GM18520 (cell line): Measurements from ENCODE around the gene RBM34.
"Not testable (repeated sequence)": the region's sequence is repeated elsewhere in the genome, so short reads cannot be mapped to it uniquely, and the experiment has no call there.

Source experiments
- ATAC-seq: cut with Tn5 transposase; IDR thresholded peaks from one replicate; pipeline ENCODE4 v1.9.1; 2021; ENCODE audit not compliant: unreplicated experiment

RBM34 gene

DNA sequence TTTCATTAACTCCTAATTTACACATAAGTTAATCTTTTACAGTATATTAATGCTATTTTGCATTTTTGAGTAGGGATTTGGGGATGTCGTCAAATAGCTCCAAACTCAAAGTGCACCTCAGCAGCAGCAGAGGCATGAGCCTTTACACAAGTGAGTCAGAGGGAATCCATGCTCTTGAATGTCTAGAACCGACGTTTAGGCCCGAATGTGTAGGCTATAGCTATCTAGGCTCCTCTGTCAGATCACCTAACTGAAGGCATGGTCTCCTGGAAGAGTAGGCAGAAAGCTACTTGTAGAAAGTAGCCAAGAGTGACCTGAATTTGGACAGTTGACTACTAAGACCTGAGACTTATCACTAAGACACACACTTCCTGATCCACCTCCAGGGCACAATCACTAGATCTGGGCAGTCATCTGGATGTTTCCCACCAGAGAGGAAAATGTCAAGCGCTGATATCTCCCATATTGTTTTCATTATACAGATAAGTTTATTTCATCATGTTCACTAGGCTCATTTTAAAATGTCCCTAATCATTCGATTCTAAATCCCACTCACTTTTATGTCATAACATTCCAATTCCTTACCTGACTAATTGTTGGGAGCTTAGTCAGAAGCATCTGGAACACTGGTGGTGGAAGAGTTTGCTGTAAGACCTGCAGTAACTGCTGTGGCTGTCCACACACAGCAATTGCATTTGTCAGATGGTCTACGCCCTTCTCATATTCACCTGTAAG is 47.7 kb downstream of the RBM34 start:
- ATAC-seq, result no peak

DNA sequence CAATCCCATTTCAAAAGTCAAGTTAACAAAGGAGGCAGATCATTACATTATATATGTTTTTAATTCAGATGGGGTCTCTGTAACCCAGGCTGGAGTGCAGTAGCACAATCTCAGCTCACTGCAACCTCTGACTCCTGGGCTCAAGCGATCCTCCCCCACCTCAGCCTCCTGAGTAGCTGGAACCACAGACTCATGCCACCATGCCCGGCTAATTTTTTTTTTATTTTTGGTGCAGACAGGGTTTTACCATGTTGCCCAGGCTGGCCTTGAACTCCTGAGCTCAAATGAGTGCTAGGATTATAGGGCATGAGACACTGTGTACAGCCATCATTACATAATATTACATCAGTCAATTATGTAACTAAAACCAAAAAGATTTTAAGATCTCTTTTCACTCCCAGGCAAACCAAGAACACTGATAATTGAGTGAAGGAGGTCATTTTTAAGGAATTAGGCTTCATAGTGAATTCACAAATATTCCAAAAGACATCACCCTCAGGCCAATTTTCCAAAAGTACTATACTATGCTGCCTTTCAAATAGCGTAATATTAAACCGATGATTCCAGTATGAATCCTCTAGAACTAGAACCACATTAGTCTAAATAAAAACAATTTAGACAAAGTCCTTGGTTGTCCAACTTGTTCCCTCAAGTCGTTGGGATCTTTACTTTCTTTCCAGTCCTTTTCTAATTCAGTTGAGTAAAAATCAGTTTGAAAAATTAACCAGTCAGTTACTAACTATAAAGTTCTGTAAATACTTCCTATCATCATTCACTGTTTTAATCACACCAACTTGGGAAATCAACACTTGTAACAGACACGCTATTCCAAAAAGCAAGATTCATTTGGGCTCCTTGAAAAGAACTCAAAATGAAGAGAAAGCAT is 48.5 kb downstream of the RBM34 start:
- ATAC-seq, result no peak

DNA sequence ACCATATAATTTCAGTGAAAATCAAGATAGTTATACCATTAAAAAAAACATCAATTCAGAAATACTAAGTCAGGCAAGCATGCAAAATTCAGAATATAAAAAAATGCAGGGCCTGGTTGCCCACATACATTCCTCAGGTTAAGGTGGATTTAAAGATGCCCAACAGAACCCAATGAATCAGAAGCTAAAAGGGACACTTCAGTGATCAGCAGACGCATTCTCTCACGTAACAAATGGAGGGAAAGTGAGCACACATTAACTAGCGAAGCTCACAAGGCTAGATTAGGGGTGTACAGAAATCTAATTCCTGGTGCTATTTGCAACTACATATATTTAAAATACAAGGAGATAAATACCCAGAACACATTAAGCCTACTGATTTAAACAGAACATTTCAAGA is 49.9 kb downstream of the RBM34 start:
- ATAC-seq, result no peak

DNA sequence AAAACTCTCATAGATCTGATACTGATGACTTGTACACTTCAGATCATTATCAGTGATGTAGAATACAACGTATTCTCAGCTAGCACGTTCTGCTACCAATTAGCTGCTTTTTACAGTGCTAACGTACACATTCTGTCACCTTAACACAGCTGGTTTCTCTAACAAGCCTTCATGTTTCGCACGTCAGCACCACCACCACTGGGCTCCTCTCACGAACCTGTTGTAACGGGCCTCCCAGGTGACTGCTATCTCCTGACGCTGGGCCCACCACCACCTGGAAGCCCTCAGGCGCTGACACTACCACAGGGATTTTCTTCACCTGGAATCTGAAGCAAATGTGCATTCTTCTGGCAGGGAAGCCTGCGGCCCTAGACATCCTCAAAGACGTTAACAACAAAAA is 52.2 kb downstream of the RBM34 start:
- ATAC-seq, result no peak

GRCh38 chr1:235108185-235108593 is 52.9 kb downstream of the RBM34 start:
- no peak for ATAC-seq

- ATAC-seq, result no peak
These were observed 53.5 kb downstream of the RBM34 start for GRCh38 chr1:235107368-235108184.

GRCh38 chr1:235106457-235106856 is 54.6 kb downstream of the RBM34 start:
- no peak for ATAC-seq

DNA sequence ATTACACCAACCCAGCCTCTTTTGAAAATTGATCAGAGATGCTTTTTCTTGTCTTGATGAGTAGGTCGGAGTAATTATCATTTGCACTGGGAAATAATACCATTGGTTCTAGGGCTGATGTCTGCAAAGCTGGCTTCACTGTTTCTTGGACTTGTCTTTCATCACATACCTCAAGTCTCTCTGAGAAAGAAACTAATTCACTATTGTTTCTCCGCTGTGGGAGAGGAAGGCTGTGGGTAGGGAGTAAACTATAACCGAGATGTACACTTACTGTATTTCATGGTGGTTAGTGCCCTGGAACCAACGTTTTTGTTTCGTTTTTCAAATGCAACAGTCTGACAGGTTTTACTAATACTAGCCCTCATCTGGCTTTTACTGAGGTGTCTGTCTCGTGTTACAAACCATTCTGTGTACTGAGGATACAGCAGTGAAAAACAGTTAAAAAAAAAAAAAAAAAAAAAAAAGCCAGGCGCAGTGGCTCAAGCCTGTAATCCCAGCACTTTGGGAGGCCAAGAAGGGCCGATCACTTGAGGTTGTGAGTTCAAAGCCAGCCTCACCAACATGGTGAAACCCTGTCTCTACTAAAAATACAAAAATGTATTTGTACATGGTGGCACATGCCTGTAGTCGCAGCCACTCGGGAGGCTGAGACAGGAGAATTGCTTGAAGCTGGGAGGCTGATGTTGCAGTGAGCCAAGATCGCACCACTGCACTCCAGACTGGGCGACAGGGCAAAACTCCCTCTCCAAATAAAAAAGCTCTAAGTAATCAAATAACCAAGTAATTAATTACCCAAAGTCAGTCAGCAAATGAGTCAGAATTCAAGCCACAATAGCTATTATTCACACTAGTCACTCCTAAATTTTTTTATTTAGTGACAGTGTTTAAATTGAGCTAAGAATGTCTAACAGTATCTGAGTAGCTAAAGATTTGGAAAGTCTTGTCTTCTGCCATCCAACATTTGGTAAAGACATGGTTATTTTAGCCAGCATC is 55.7 kb downstream of the RBM34 start:
- peak; percentile 69 for ATAC-seq

DNA sequence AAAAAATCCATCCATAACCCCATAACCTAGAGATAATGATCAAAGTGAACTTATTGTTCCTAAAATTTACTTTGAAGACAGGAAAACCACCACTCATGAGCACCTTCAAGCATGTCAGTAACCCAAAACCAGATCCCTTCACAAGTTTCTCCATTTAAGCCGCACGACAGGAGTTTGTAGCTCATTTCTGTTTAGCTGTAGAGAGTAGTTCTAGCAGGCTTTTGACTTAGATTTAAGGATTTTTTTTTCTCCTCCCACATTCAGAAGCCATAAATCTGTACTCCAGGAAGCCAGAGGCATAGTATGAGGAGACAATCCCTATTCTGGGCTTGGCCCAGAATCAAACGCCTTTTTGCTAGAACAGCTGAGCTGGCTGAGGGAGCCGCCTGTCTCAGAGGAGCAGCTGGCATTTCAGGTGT is 58.0 kb downstream of the RBM34 start:
- no peak for ATAC-seq

DNA sequence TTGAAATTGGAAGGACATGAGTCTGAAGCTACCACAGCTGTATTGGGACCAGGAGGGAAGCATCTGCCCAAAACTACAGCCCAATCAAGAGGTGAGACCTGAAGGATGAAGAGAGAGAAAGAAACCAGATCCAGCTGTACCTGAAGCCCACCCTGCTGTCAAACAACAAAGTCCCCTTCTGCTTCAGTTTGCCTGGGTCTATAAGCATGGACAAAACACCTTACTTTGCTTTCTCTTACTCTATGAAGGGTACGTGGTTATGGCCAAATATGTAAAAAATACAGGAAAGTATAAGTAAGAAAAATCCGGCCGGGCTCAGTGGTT is 58.8 kb downstream of the RBM34 start:
- no peak for ATAC-seq

DNA sequence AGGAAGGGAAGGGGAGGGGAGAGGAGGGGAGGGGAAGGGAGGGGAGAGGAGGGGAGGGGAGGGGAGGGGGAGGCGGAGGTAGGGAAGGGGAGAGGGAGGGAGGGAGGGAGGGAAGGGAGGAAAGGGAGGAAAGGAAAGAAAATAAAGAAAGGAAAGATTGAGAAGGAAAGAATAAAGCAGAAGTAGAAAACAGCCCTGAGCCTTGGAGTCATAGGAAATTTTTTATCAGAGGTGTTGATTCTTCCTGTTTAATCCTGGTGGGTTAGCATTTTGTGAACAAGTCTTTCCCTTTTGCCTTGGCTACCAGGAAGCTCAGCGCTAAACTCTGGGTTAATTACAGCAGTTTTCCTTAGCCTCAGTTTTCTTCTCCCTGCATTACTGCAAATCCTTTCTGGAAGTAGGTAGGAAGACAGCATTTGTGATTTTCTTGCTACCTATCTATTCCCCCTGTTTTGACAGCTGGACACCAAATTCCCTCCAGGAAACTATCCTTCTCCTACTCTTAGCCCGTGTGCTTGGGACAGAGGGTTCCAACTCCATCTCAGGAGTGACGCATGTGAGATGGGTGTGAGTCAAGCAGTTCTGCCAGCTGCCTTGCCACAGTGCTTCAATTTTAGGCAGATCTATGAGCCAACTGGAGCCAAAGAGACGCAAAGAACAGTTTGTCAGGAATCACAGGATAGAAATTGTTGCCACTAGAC is 59.3 kb downstream of the RBM34 start:
- no peak for ATAC-seq

- no peak for ATAC-seq
These were observed 60.8 kb downstream of the RBM34 start for GRCh38 chr1:235100194-235100772.

DNA sequence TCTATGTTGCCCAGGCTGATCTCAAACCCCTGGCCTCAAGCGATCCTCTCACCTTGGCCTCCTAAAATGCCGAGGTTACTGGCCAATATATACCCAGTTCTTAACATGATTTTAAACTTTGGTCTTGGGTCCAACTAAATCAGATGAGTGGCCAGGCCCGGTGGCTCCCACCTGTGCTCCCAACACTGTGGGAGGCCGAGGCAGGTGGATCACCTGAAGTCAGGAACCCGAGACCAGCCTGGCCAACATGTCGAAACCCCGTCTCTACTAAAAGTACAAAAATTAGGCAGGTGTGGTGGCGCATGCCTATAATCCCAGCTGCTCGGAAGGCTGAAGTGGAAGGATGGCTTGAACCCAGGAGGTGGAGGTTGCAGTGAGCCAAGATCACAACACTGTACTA is 62.1 kb downstream of the RBM34 start:
- ATAC-seq, result no peak

DNA sequence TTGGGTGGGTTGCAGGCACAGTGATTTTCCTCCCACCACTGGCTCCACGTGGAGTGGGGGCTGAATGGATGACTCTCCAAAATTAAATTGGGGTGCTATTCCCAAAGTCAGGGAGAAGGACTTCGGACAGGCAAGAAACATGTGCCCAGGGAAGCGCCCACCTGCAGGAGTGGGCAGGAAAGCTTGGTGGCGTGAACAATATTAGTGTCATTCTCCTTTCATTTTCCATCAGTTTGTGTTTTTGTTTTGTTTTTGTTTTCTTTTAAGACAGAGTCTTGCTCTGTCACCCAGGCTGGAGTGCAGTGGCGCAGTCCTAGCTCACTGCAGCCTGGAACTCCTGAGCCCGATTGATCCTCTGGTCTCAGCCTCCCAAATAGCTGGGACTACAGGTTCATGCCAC is 62.5 kb downstream of the RBM34 start:
- ATAC-seq, result no peak

GRCh38 chr1:235097501-235097900 is 63.5 kb downstream of the RBM34 start:
- ATAC-seq, result not testable (repeated sequence)

DNA sequence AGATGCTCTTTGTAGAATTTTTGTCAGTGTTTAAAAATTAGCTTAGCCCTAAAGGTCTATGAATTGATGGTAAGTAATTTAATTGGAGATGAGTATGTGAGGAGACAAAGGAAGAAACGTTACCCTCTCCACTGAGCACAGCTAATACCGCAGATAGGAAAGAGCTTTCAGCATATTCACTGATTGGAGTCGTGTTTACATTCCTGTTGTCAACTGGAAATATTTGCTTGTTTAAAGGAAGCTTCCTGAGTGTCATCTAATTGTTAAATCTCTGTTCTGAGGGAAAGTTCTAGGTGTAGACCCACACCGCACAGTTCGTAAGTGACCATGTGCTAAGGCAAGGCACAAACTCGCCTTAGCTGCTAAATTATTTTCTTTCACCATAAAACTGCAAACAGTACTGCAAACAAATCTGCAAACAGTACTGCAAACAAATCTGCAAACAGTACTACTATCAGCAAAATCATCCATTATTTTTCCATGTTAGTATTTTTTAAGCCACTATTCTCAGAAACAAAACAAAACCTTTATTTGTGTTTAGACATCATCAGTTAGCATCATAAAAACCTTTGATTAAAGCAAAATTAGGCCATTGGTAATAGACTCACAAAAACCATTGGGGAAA is 65.0 kb downstream of the RBM34 start:
- no peak for ATAC-seq

GRCh38 chr1:235093696-235094592 is 67.1 kb downstream of the RBM34 start:
- ATAC-seq, result peak; percentile 50
